Thyroid gland (tissue), 4 donors: ENCODE results near the gene CHAD. TPM values are rescaled to one million over a fixed set of nuclear protein-coding genes. Genes with fewer than 3 reads are reported as not detected.

Experiments used
- DNase-seq, 2 donors: peaks; one replicate each; pipeline ENCODE4 v3.0.0-alpha.2; 2019
- H3K27ac ChIP-seq, 3 donors: fragments of 200-600 bp; sonication (generic); 1 replicate in 2 of 3; 2 replicates in 1 of 3; pipeline ENCODE4 v1.5.1; 2016 to 2019; ENCODE audit warnings: mild to moderate bottlenecking in 1 of 3, moderate library complexity in 1 of 3
- H3K27me3 ChIP-seq: fragments of 200-600 bp; sonication (generic); one replicate; pipeline ENCODE4 v1.5.1; 2019
- H3K36me3 ChIP-seq, 2 donors: fragments of 200-600 bp; sonication (generic); one replicate each; pipeline ENCODE4 v1.5.1; 2016 to 2019
- H3K4me1 ChIP-seq, 2 donors: fragments of 200-600 bp; sonication (generic); one replicate each; pipeline ENCODE4 v1.5.1; 2017 to 2019
- H3K4me3 ChIP-seq, 3 donors: fragments of 200-600 bp; sonication (generic); replicated peaks in 1 of 3; 1 replicate in 2 of 3; 2 replicates in 1 of 3; pipeline ENCODE4 v1.5.1; 2016; ENCODE audit warnings: mild to moderate bottlenecking in 1 of 3
- H3K9me3 ChIP-seq: fragments of 200-600 bp; sonication (generic); one replicate; pipeline ENCODE4 v1.5.1; 2017
- CTCF ChIP-seq, 6 experiments: fragments of 200-600 bp in 3 of 6; fragments of 450-650 bp in 3 of 6; sonication (generic) in 3 of 6; IDR thresholded peaks; one replicate each; pipeline ENCODE4 v1.5.1; 2016 to 2019; ENCODE audit warnings: antibody characterized with exemption in 6 of 6, mild to moderate bottlenecking in 2 of 6, inconsistent platforms in 1 of 6, moderate library complexity in 1 of 6
- POLR2A ChIP-seq, 2 donors: fragments of 450-650 bp; IDR thresholded peaks; one replicate each; pipeline ENCODE4 v1.6.1; 2017; ENCODE audit warnings: antibody characterized with exemption in 2 of 2, mild to moderate bottlenecking in 2 of 2, moderate library complexity in 1 of 2
- WGBS, 2 donors: methylation state at CpG; one replicate each; pipeline ENCODE4 v1.1.5; 2017; 5-methylcytosine and 5-hydroxymethylcytosine counted together
- intact Hi-C: fragments of 100-400 bp; cut with DNase I; formaldehyde crosslinking; loops from one replicate; pipeline ENCODE4 v1.15.1; 2023
- total RNA-seq, 4 donors: library from RNA; depleted of rRNA; stranded (reverse); fragments of >200 nt; gene quantifications; one replicate each; pipeline ENCODE4 v1.2.3, GENCODE V29; 2016

Gene CHAD
- total RNA-seq, result under 1 TPM in 1 of 4 donors, not detected in 3; 0.67 TPM

DNA sequence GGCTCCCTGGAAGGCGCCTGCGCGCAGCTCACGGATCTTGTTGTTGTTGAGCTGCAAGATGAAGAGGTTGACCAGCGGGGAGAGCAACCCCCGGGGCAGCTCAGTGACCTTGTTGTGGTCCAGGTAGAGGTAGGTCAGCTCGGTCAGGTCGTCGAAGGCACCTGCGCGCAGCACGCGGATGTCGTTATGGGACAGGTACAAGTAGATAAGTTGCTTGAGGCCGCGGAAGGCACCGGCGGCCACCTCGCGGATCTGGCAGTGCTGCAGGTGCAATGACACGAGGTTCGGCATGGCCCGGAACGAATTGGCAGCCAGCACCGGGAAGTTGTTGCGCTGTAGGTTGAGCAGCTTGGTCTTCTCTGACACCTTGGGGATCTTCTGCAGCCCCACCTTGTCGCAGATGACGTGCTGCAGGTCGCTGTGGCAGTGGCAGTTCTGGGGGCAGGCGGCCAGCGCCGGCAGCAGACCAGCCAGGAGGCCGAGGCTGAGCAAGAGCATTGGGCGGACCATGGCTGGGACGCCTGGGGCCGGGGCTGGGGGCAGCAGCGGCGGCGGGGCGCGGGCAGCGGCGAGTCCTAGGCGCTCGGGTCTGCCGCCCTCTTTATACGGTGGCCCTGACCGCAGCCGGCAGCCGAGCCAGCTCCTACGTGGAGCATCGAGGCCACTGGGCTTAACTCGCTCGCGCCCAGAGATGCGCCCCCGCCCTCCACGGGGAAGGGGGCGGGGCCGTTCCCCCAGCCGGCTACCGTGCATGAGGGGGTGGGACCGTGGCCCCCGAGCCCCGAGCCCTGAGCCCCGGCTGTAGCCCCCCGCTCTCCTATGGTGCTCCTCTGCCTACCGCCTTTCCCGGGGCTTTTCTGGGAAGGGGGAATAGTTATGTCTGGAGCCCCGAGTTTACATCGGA, at the start of gene CHAD:
TSS of gene CHAD (minus strand) at position 577 of the 904 bp plus-strand sequence. CDS start at position 510, 67 bp downstream.
- 56 to 70% methylated on average over 24 to 31 of the region's 71 CpGs for WGBS, 2 donors
- Histone ChIP-seq H3K27ac (no peak within 1 kb of the TSS), H3K36me3 (peaks cover 5 to 23% of the 10 kb centered on the region in 2 donors), H3K9me3 (no peaks in the 10 kb centered on the region), H3K27me3 (no peaks in the 10 kb centered on the region), H3K4me3 (no peak within 1 kb of the TSS), H3K4me1 (peaks cover 0 to 35% of the 10 kb centered on the region in 2 donors)
- intact Hi-C loops, result no loop called here
- DNase-seq, result no peak
- TF ChIP-seq CTCF (IDR thresholded peaks at IDR 0.05), result no peak
- no peak for TF ChIP-seq POLR2A (IDR thresholded peaks at IDR 0.05)

- WGBS, 2 donors, result 63 to 66% methylated on average over 8 of the region's 8 CpGs
- Histone ChIP-seq H3K9me3 (no peaks in the 10 kb centered on the region), H3K27ac (peak overlapping the region; percentile 43 to 63 (median 47)), H3K4me3 (no peak overlapping the region), H3K36me3 (no peaks in the 10 kb centered on the region), H3K4me1 (peaks cover 21 to 23% of the 10 kb centered on the region in 2 donors), H3K27me3 (no peaks in the 10 kb centered on the region)
- intact Hi-C loops, result no loop called here
- TF ChIP-seq POLR2A (IDR thresholded peaks at IDR 0.05) (no peak), CTCF (IDR thresholded peaks at IDR 0.05) (no peak)
- no peak for DNase-seq
Measured at GRCh38 chr17:50517504-50518383, 49.1 kb upstream of the CHAD start.

DNA sequence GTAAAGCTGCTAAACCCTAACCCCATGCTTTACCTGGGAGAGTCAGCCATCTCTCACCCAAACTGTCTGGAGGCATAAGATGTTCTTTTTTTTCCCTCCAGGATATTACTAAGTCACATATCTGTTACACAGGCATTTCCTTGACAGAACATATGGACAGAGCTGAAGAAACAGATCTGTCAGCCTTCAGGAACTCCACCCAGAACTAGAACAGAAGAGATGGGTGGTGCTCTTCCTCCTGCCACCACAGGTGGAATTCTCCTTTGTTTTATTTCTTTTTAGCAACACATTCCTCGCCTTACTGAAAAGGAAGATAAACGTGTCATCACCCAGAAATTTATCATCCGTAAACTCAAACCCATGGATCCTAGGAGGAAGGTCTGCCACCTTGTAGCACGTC, 48.3 kb upstream of the CHAD start:
- Histone ChIP-seq H3K4me3 (no peak overlapping the region), H3K36me3 (no peaks in the 10 kb centered on the region), H3K4me1 (peaks cover 21 to 23% of the 10 kb centered on the region in 2 donors), H3K27ac (no peak overlapping the region), H3K9me3 (no peaks in the 10 kb centered on the region), H3K27me3 (no peaks in the 10 kb centered on the region)
- no peak for TF ChIP-seq CTCF (IDR thresholded peaks at IDR 0.05)
- no peak for TF ChIP-seq POLR2A (IDR thresholded peaks at IDR 0.05)
- intact Hi-C loops, result no loop called here
- WGBS, 2 donors, result 83 to 85% methylated on average over 4 of the region's 4 CpGs
- no peak for DNase-seq

DNA sequence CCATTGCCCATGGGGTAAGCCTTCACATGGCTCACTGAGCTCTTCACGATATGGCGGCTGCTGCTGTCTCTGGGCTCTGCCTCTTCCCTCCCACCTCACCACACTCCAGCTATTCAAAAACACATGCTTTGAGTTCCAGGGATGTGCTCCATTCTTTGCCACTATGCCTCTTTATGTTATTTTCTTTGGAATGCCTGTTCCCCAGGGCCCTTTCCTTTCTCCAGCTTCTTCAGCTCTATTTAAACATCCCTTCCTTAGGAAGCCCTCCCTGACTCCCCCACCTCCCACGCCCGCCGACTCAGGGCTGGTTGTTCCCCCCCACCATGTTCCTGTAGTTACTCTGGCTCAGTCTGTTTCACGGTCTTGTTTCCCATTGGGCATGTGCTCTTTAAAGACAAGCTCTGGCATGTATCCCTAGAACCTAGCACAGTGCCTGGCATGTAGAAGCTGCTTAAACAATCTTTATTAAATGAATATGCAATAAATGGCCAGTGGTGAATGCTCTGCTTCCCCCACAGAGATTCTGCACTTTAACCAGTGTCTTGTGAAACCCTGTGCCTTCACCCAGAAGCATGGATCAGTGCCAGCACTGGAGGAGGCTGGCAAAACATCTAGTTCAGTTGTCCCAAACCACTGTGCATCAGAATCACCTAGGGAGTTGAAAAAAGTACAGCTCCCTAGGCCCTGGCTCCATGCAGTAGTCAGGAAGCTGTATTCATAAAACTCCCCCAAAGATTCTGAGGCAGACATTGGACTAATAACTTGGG, 46.4 kb upstream of the CHAD start:
- no peak for TF ChIP-seq POLR2A (IDR thresholded peaks at IDR 0.05)
- no peak for TF ChIP-seq CTCF (IDR thresholded peaks at IDR 0.05)
- DNase-seq, result peak; percentile 92 to 93
- 47 to 54% methylated on average over 6 of the region's 6 CpGs for WGBS, 2 donors
- no peaks in the 10 kb centered on the region for H3K9me3 ChIP-seq
- intact Hi-C loops, result no loop called here
- peaks cover 25 to 35% of the 10 kb centered on the region in 2 donors for H3K4me1 ChIP-seq
- H3K27me3 ChIP-seq, result no peaks in the 10 kb centered on the region
- H3K36me3 ChIP-seq, result no peaks in the 10 kb centered on the region
- no peak overlapping the region for H3K4me3 ChIP-seq
- peak overlapping the region; percentile 16 to 59 (median 51) for H3K27ac ChIP-seq
